NB4 (cell line): ENCODE measurements around the gene TAS2R40.

ENCODE experiments used
- DNase-seq: peaks from one replicate; pipeline ENCODE4 v3.0.0; 2010; ENCODE audit warnings: low read depth
- H3K4me3 ChIP-seq: one replicate; pipeline ENCODE4 v1.5.1; 2011; ENCODE audit warnings: mild to moderate bottlenecking, low read depth, low read length, moderate library complexity
- CTCF ChIP-seq: IDR thresholded peaks from one replicate; pipeline ENCODE4 v1.5.1; 2012; ENCODE audit warnings: low read depth, low read length
- MAX ChIP-seq: IDR thresholded peaks from 2 replicates; pipeline ENCODE4 v1.6.1; 2011; ENCODE audit warnings: low read depth, low read length
- MYC ChIP-seq: IDR thresholded peaks from 2 replicates; pipeline ENCODE4 v1.6.1; 2011; ENCODE audit warnings: low read depth, low read length
- POLR2A ChIP-seq: IDR thresholded peaks from 2 replicates; pipeline ENCODE4 v1.6.1; 2011; ENCODE audit warnings: mild to moderate bottlenecking; ENCODE audit not compliant: insufficient read length; ENCODE audit errors: extremely low read depth

TAS2R40 gene

GRCh38 chr7:143235561-143235960 is 13.7 kb downstream of the TAS2R40 start:
- no peak overlapping the region for H3K4me3 ChIP-seq
- TF ChIP-seq POLR2A, result no peak
- TF ChIP-seq MYC, result no peak
- no peak for TF ChIP-seq MAX
- no peak for TF ChIP-seq CTCF
- no peak for DNase-seq

GRCh38 chr7:143236408-143236990 is 14.7 kb downstream of the TAS2R40 start:
- TF ChIP-seq CTCF, result no peak
- TF ChIP-seq MYC, result no peak
- TF ChIP-seq POLR2A, result no peak
- no peak for TF ChIP-seq MAX
- DNase-seq, result no peak
- H3K4me3 ChIP-seq, result no peak overlapping the region

GRCh38 chr7:143237366-143237765 is 15.5 kb downstream of the TAS2R40 start:
- no peak overlapping the region for H3K4me3 ChIP-seq
- DNase-seq, result no peak
- TF ChIP-seq POLR2A, result no peak
- TF ChIP-seq MYC, result no peak
- no peak for TF ChIP-seq CTCF
- no peak for TF ChIP-seq MAX

- no peak overlapping the region for H3K4me3 ChIP-seq
- TF ChIP-seq POLR2A (no peak), CTCF (no peak), MAX (no peak), MYC (no peak)
- no peak for DNase-seq
These were observed 16.6 kb downstream of the TAS2R40 start for GRCh38 chr7:143238289-143238980.

- H3K4me3 ChIP-seq, result peak overlapping the region; percentile 29
- TF ChIP-seq MAX, result no peak
- TF ChIP-seq MYC, result peak; percentile 14; the same call in 1 of the 2 replicates
- peak; percentile 92 for DNase-seq
These were observed 18.0 kb downstream of the TAS2R40 start for GRCh38 chr7:143239813-143240212.
